HEK293 (cell line): ENCODE measurements around the gene DNAH7.

Experiments
- CTCF ChIA-PET: fragments of 350-600 bp; formaldehyde crosslinking; extraction: SDS; loops from one replicate; lab custom pipeline; 2021; ENCODE audit warnings: antibody characterized with exemption; lab: Yijun Ruan, JAX
- POLR2A ChIA-PET: fragments of 300-600 bp; formaldehyde crosslinking; extraction: SDS; loops from one replicate; lab custom pipeline; 2020; ENCODE audit warnings: antibody characterized with exemption, inconsistent platforms; lab: Yijun Ruan, JAX
- H3K27ac ChIP-seq: fragments of 200-500 bp; sonication (Bioruptor generic); 2 replicates; pipeline ENCODE4 v1.5.1; 2014; ENCODE audit warnings: low read depth, low read length, control low read depth, inconsistent platforms; ENCODE audit errors: extremely low read depth
- H3K36me3 ChIP-seq, 2 experiments: fragments of 200-500 bp in 1 of 2; sonication (Bioruptor generic) in 1 of 2; 1 replicate in 1 of 2; 2 replicates in 1 of 2; pipeline ENCODE4 v1.5.1; 2014 to 2017; ENCODE audit warnings: inconsistent platforms in 2 of 2, low read length in 2 of 2; ENCODE audit not compliant: control insufficient read depth in 2 of 2, insufficient read depth in 1 of 2
- H3K4me1 ChIP-seq: fragments of 200-500 bp; sonication (Bioruptor generic); 2 replicates; pipeline ENCODE4 v1.5.1; 2014; ENCODE audit warnings: mild to moderate bottlenecking, low read length, inconsistent platforms; ENCODE audit not compliant: control insufficient read depth, insufficient read depth
- H3K4me3 ChIP-seq: 2 replicates; pipeline ENCODE4 v1.5.1; 2011; ENCODE audit warnings: low read depth, mild to moderate bottlenecking, control low read depth, low read length, moderate library complexity
- H3K9me3 ChIP-seq: fragments of 200-500 bp; sonication (Bioruptor generic); 2 replicates; pipeline ENCODE4 v1.5.1; 2014; ENCODE audit warnings: low read depth, low read length, inconsistent platforms; ENCODE audit not compliant: control insufficient read depth, insufficient read depth
- FEZF1 ChIP-seq: fragments of 450-650 bp; formaldehyde crosslinking; IDR thresholded peaks from 2 replicates; pipeline ENCODE4 v1.5.1; 2016; ENCODE audit warnings: missing biosample characterization, missing genetic modification characterization
- GLI4 ChIP-seq: fragments of 450-650 bp; formaldehyde crosslinking; IDR thresholded peaks from 2 replicates; pipeline ENCODE4 v1.5.1; 2016; ENCODE audit warnings: missing biosample characterization, missing genetic modification characterization
- HOXD13 ChIP-seq: sonication (generic); formaldehyde crosslinking; IDR thresholded peaks from 2 replicates; pipeline ENCODE4 v1.8.0; 2022; ENCODE audit warnings: missing genetic modification reagents, borderline replicate concordance
- WT1 ChIP-seq: fragments of 450-650 bp; formaldehyde crosslinking; IDR thresholded peaks from 2 replicates; pipeline ENCODE4 v1.5.1; 2016; ENCODE audit warnings: missing biosample characterization, missing genetic modification characterization
- ZBTB7A ChIP-seq: fragments of 450-650 bp; formaldehyde crosslinking; IDR thresholded peaks from 2 replicates; pipeline ENCODE4 v1.5.1; 2016; ENCODE audit warnings: low read depth, missing biosample characterization, missing genetic modification characterization
- ZNF10 ChIP-seq: fragments of 450-650 bp; formaldehyde crosslinking; IDR thresholded peaks from 2 replicates; pipeline ENCODE4 v1.5.1; 2017; ENCODE audit warnings: missing biosample characterization, missing genetic modification characterization
- ZNF157 ChIP-seq: fragments of 450-650 bp; formaldehyde crosslinking; IDR thresholded peaks from 2 replicates; pipeline ENCODE4 v1.5.1; 2016; ENCODE audit warnings: missing biosample characterization, missing genetic modification characterization
- ZNF174 ChIP-seq: fragments of 450-650 bp; formaldehyde crosslinking; IDR thresholded peaks from 2 replicates; pipeline ENCODE4 v1.5.0; 2017; ENCODE audit warnings: missing biosample characterization, mild to moderate bottlenecking, missing genetic modification characterization
- ZNF184 ChIP-seq: fragments of 450-650 bp; IDR thresholded peaks from 2 replicates; pipeline ENCODE4 v1.5.1; 2018; ENCODE audit warnings: missing biosample characterization, mild to moderate bottlenecking, missing genetic modification characterization
- ZNF2 ChIP-seq: fragments of 450-650 bp; formaldehyde crosslinking; IDR thresholded peaks from 2 replicates; pipeline ENCODE4 v1.5.1; 2016; ENCODE audit warnings: missing biosample characterization, missing genetic modification characterization
- ZNF202 ChIP-seq: fragments of 450-650 bp; formaldehyde crosslinking; IDR thresholded peaks from 2 replicates; pipeline ENCODE4 v1.5.1; 2016; ENCODE audit warnings: missing biosample characterization, missing genetic modification characterization, borderline replicate concordance
- ZNF501 ChIP-seq: fragments of 450-650 bp; formaldehyde crosslinking; IDR thresholded peaks from 2 replicates; pipeline ENCODE4 v1.5.1; 2016; ENCODE audit warnings: missing biosample characterization, missing genetic modification characterization
- ZNF530 ChIP-seq: fragments of 450-650 bp; formaldehyde crosslinking; IDR thresholded peaks from 2 replicates; pipeline ENCODE4 v1.5.1; 2016; ENCODE audit warnings: low read depth, missing biosample characterization, missing genetic modification characterization
- ZNF544 ChIP-seq: fragments of 450-650 bp; formaldehyde crosslinking; IDR thresholded peaks from 2 replicates; pipeline ENCODE4 v1.5.0; 2017; ENCODE audit warnings: missing biosample characterization, missing genetic modification characterization
- ZNF561 ChIP-seq: fragments of 450-650 bp; IDR thresholded peaks from 2 replicates; pipeline ENCODE4 v1.5.1; 2018; ENCODE audit warnings: missing biosample characterization, missing genetic modification characterization, borderline replicate concordance
- ZNF600 ChIP-seq: fragments of 450-650 bp; formaldehyde crosslinking; IDR thresholded peaks from 2 replicates; pipeline ENCODE4 v1.5.1; 2016; ENCODE audit warnings: missing biosample characterization, missing genetic modification characterization
- ZNF610 ChIP-seq: fragments of 450-650 bp; formaldehyde crosslinking; IDR thresholded peaks from 2 replicates; pipeline ENCODE4 v1.5.1; 2016; ENCODE audit warnings: missing biosample characterization, missing genetic modification characterization, borderline replicate concordance
- ZNF707 ChIP-seq: fragments of 450-650 bp; formaldehyde crosslinking; IDR thresholded peaks from 2 replicates; pipeline ENCODE4 v1.5.1; 2016; ENCODE audit warnings: missing biosample characterization, missing genetic modification characterization
- ZNF768 ChIP-seq: fragments of 450-650 bp; formaldehyde crosslinking; IDR thresholded peaks from 2 replicates; pipeline ENCODE4 v1.5.1; 2018; ENCODE audit warnings: missing biosample characterization, mild to moderate bottlenecking, missing genetic modification characterization
- ZNF777 ChIP-seq: fragments of 450-650 bp; formaldehyde crosslinking; IDR thresholded peaks from 2 replicates; pipeline ENCODE4 v1.5.1; 2017; ENCODE audit warnings: missing biosample characterization, missing genetic modification characterization, borderline replicate concordance
- ZNF785 ChIP-seq: fragments of 450-650 bp; formaldehyde crosslinking; IDR thresholded peaks from 2 replicates; pipeline ENCODE4 v1.5.1; 2016; ENCODE audit warnings: missing biosample characterization, missing genetic modification characterization
- ZXDB ChIP-seq: fragments of 450-650 bp; formaldehyde crosslinking; IDR thresholded peaks from 2 replicates; pipeline ENCODE4 v1.5.1; 2016; ENCODE audit warnings: missing biosample characterization, missing genetic modification characterization
- TF ChIP-seq, protein P1 (sequence below): sonication (generic); formaldehyde crosslinking; IDR thresholded peaks from 2 replicates; pipeline ENCODE4 v1.8.1; 2022; ENCODE audit warnings: mild to moderate bottlenecking, moderate library complexity, missing genetic modification reagents
- TF ChIP-seq, protein P2 (sequence below): fragments of 450-650 bp; formaldehyde crosslinking; IDR thresholded peaks from 2 replicates; pipeline ENCODE4 v1.5.1; 2017; ENCODE audit warnings: missing biosample characterization, missing genetic modification characterization
- TF ChIP-seq, protein P3 (sequence below): fragments of 450-650 bp; formaldehyde crosslinking; IDR thresholded peaks from 2 replicates; pipeline ENCODE4 v1.5.1; 2016; ENCODE audit warnings: missing biosample characterization, missing genetic modification characterization
- TF ChIP-seq, protein P4 (sequence below): fragments of 450-650 bp; formaldehyde crosslinking; IDR thresholded peaks from 2 replicates; pipeline ENCODE4 v1.5.1; 2016; ENCODE audit warnings: missing biosample characterization, missing genetic modification characterization, borderline replicate concordance

The DNAH7 gene

DNA sequence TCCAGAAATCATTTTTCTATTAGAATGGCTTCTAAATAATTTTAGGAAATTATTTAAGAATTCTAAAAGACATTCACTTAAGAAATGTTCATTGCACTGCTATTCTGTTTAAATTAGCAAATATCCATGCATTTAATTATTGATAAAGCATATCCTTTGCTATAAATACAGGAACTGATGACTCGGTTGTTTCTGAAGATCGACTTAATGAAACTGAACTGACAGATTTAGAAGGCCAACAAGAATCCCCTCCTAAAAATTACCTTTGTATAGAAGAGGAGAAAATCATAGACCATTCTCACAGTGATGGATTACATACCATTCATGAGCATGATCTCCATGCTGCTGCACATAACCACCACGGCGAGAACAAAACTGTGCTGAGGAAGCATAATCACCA lies 352.2 kb downstream of the DNAH7 start:
- no peak overlapping the region for H3K27ac ChIP-seq
- CTCF ChIA-PET: no interaction called here
- no peaks in the 10 kb centered on the region for H3K9me3 ChIP-seq
- POLR2A ChIA-PET: no interaction called here
- no peak for TF ChIP-seq ZNF707
- no peak for TF ChIP-seq ZNF544 (tag by site-specific recombination)
- no peak for TF ChIP-seq ZNF600 (tag by site-specific recombination)
- TF ChIP-seq, protein P1, sequence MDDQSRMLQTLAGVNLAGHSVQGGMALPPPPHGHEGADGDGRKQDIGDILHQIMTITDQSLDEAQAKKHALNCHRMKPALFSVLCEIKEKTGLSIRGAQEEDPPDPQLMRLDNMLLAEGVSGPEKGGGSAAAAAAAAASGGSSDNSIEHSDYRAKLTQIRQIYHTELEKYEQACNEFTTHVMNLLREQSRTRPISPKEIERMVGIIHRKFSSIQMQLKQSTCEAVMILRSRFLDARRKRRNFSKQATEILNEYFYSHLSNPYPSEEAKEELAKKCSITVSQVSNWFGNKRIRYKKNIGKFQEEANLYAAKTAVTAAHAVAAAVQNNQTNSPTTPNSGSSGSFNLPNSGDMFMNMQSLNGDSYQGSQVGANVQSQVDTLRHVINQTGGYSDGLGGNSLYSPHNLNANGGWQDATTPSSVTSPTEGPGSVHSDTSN (CRISPR knock-in tag): no peak
- TF ChIP-seq ZNF202: no peak
- TF ChIP-seq, all 188 proteins: peak for 0
- Histone ChIP-seq H3K4me3 (no peak overlapping the region), H3K36me3 (peaks cover 4 to 11% of the 10 kb centered on the region in 2 experiments; a peak in 2 of 3 replicates), H3K4me1 (no peaks in the 10 kb centered on the region)

DNA sequence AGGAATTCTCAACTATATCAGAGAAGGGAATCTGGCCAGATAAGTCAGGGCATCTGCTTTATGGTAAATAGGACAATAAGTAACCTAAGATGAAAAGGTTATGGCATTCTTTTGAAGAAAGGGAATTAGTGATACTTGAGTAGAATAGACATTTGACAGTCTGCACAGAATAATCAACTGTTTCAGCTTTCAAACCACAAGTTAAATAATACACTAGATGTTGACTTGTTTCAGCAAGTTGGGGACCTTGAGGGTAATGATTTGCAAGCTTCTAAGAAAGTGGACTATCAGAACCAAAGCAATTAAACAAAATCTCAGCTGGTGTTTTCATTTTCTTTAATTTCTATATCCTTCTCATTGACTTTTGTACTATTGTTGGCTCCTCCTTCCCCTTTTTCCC lies 357.2 kb downstream of the DNAH7 start:
- POLR2A ChIA-PET: no interaction called here
- CTCF ChIA-PET: no interaction called here
- Histone ChIP-seq H3K36me3 (peaks cover 4 to 6% of the 10 kb centered on the region in 2 experiments; a peak in 2 of 3 replicates), H3K9me3 (no peaks in the 10 kb centered on the region), H3K27ac (no peak overlapping the region), H3K4me1 (no peaks in the 10 kb centered on the region), H3K4me3 (no peak overlapping the region)
- no peak for TF ChIP-seq WT1

DNA sequence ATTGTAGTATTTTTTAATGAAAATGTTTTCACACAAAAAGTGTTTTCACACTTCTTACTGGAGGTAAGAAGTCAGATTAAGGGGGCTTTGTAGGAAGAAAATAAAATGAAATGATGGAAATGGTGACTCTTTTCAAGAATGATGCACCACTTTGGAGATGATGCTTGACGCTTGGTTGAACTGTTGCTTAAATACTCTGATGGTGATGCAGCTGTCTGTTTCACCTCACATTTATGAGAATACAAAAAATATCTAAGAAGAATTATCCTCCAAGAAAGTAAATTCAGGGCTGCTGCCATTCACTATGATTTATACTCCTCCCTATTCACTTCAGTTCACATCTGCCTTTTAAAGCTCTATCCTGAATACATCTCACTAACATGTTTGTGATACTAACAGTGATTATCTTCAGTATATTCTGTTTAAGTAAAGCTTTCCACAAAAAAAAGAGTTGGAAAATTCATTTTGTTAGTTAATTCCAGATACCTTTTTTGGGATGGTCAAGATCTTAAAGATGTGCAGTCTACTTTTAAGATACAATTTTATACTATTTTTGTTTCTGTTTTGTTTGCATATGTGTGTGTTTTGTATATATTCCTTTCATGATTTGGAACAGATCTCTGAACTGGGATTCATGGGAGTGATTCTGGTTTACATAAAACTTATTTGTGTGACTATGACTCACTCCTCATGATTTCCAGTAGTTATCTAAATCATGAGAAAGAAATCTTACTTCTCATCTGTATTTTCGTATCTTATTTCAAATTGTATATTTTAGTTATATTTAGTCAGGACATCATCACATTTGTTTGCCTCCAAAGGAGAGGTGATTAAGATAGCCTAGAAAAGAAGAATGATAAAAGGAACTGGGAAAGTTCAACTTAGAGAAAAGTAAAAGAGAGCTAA lies 358.5 kb downstream of the DNAH7 start:
- Histone ChIP-seq H3K36me3 (peaks cover 4 to 6% of the 10 kb centered on the region in 2 experiments; a peak in 2 of 3 replicates), H3K4me3 (no peak overlapping the region), H3K4me1 (no peaks in the 10 kb centered on the region), H3K27ac (no peak overlapping the region), H3K9me3 (no peaks in the 10 kb centered on the region)
- POLR2A ChIA-PET: no interaction called here
- TF ChIP-seq FEZF1 (no peak), ZXDB (tag by site-specific recombination) (no peak), ZNF785 (tag by site-specific recombination) (no peak), ZNF768 (tag by site-specific recombination) (no peak), ZBTB7A (tag by site-specific recombination) (no peak), GLI4 (no peak), ZNF2 (tag by site-specific recombination) (no peak), ZNF501 (tag by site-specific recombination) (no peak), ZNF777 (tag by site-specific recombination) (no peak), ZNF10 (tag by site-specific recombination) (no peak), ZNF610 (tag by site-specific recombination) (no peak), ZNF561 (tag by site-specific recombination) (no peak), HOXD13 (CRISPR knock-in tag) (no peak), ZNF157 (tag by site-specific recombination) (no peak), ZNF184 (tag by site-specific recombination) (no peak), ZNF530 (tag by site-specific recombination) (no peak), ZNF174 (tag by site-specific recombination) (no peak)
- TF ChIP-seq, protein P2, sequence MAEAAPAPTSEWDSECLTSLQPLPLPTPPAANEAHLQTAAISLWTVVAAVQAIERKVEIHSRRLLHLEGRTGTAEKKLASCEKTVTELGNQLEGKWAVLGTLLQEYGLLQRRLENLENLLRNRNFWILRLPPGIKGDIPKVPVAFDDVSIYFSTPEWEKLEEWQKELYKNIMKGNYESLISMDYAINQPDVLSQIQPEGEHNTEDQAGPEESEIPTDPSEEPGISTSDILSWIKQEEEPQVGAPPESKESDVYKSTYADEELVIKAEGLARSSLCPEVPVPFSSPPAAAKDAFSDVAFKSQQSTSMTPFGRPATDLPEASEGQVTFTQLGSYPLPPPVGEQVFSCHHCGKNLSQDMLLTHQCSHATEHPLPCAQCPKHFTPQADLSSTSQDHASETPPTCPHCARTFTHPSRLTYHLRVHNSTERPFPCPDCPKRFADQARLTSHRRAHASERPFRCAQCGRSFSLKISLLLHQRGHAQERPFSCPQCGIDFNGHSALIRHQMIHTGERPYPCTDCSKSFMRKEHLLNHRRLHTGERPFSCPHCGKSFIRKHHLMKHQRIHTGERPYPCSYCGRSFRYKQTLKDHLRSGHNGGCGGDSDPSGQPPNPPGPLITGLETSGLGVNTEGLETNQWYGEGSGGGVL (tag by site-specific recombination): no peak
- TF ChIP-seq, protein P3, sequence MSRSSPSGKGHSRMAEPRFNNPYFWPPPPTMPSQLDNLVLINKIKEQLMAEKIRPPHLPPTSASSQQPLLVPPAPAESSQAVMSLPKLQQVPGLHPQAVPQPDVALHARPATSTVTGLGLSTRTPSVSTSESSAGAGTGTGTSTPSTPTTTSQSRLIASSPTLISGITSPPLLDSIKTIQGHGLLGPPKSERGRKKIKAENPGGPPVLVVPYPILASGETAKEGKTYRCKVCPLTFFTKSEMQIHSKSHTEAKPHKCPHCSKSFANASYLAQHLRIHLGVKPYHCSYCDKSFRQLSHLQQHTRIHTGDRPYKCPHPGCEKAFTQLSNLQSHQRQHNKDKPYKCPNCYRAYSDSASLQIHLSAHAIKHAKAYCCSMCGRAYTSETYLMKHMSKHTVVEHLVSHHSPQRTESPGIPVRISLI (tag by site-specific recombination): no peak
- TF ChIP-seq, protein P4, sequence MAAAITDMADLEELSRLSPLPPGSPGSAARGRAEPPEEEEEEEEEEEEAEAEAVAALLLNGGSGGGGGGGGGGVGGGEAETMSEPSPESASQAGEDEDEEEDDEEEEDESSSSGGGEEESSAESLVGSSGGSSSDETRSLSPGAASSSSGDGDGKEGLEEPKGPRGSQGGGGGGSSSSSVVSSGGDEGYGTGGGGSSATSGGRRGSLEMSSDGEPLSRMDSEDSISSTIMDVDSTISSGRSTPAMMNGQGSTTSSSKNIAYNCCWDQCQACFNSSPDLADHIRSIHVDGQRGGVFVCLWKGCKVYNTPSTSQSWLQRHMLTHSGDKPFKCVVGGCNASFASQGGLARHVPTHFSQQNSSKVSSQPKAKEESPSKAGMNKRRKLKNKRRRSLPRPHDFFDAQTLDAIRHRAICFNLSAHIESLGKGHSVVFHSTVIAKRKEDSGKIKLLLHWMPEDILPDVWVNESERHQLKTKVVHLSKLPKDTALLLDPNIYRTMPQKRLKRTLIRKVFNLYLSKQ (tag by site-specific recombination): no peak
- CTCF ChIA-PET: no interaction called here
